PC-3 (cell line): Measurements from ENCODE around the gene TECTA. TPM values are rescaled to one million over a fixed set of nuclear protein-coding genes. Genes with fewer than 3 reads are reported as not detected.

Experiments used
- ATAC-seq: fragments of 200-7000 bp; cut with Tn5 transposase; 2 replicates; pipeline ENCODE4 v1.9.1; 2020; ENCODE audit warnings: mild to moderate bottlenecking, moderate library complexity
- BruUV-seq: library from RNA; stranded (reverse); fragments of 400-500 nt; replicated peaks from 2 replicates; lab custom pipeline; 2021; lab: Mats Ljungman, UMichigan
- CTCF ChIA-PET: fragments of 300-600 bp; sonication (Branson Sonifier 250); formaldehyde crosslinking; loops from one replicate; lab custom pipeline; 2022; ENCODE audit warnings: antibody characterized with exemption; lab: Charles Lee
- POLR2A ChIA-PET: fragments of 300-600 bp; sonication (Branson Sonifier 250); formaldehyde crosslinking; loops from one replicate; lab custom pipeline; 2022; ENCODE audit warnings: antibody characterized with exemption; ENCODE audit not compliant: unreplicated experiment; lab: Charles Lee
- DNase-seq: peaks from one replicate; pipeline ENCODE4 v3.0.0-alpha.2; 2015
- H2AFZ ChIP-seq: fragments of 300-600 bp; sonication (generic); 2 replicates; pipeline ENCODE4 v1.6.0; 2016; ENCODE audit warnings: antibody characterized with exemption, low read length
- H3F3A ChIP-seq: fragments of 300-600 bp; sonication (generic); one replicate; pipeline ENCODE4 v1.6.0; 2017; ENCODE audit warnings: antibody characterized with exemption, low read length, control low read depth, mild to moderate bottlenecking; ENCODE audit not compliant: unreplicated experiment
- H3K27ac ChIP-seq: fragments of 300-600 bp; sonication (generic); 2 replicates; pipeline ENCODE4 v1.5.1; 2016; ENCODE audit warnings: mild to moderate bottlenecking, low read length
- H3K27me3 ChIP-seq: fragments of 300-600 bp; sonication (generic); 2 replicates; pipeline ENCODE4 v1.6.1; 2016; ENCODE audit warnings: low read length, mixed read lengths
- H3K36me3 ChIP-seq: fragments of 300-600 bp; sonication (generic); 2 replicates; pipeline ENCODE4 v1.6.1; 2016; ENCODE audit warnings: low read depth, mixed run types, low read length, mixed read lengths
- H3K4me1 ChIP-seq: fragments of 300-600 bp; sonication (generic); 2 replicates; pipeline ENCODE4 v1.5.1; 2016; ENCODE audit warnings: low read length; ENCODE audit not compliant: insufficient read depth
- H3K4me2 ChIP-seq: fragments of 300-600 bp; sonication (generic); 2 replicates; pipeline ENCODE4 v1.6.0; 2016; ENCODE audit warnings: low read length
- H3K4me3 ChIP-seq: fragments of 300-600 bp; sonication (generic); 2 replicates; pipeline ENCODE4 v1.5.1; 2016; ENCODE audit warnings: mild to moderate bottlenecking, low read length, mixed read lengths
- H3K79me2 ChIP-seq: fragments of 300-600 bp; sonication (generic); 2 replicates; pipeline ENCODE4 v1.6.1; 2017; ENCODE audit warnings: low read length, mixed read lengths
- H3K9ac ChIP-seq: fragments of 300-600 bp; sonication (generic); 2 replicates; pipeline ENCODE4 v1.6.0; 2016; ENCODE audit warnings: mild to moderate bottlenecking, low read length
- H3K9me2 ChIP-seq: fragments of 300-600 bp; sonication (generic); replicated peaks from 2 replicates; pipeline ENCODE4 v1.6.1; 2016; ENCODE audit warnings: mixed run types, low read length, mixed read lengths
- H3K9me3 ChIP-seq: fragments of 300-600 bp; sonication (generic); 2 replicates; pipeline ENCODE4 v1.6.1; 2016; ENCODE audit warnings: low read length, mixed read lengths
- H4K20me1 ChIP-seq: fragments of 300-600 bp; sonication (generic); 2 replicates; pipeline ENCODE4 v1.6.1; 2016; ENCODE audit warnings: low read length, mixed read lengths
- EZH2 ChIP-seq: fragments of 300-600 bp; sonication (generic); IDR thresholded peaks from one replicate; pipeline ENCODE4 v1.6.1; 2017; ENCODE audit warnings: antibody characterized with exemption, mild to moderate bottlenecking, low read length; ENCODE audit not compliant: unreplicated experiment
- EZH2phosphoT487 ChIP-seq: fragments of 300-600 bp; sonication (generic); IDR thresholded peaks from 2 replicates; pipeline ENCODE4 v1.6.1; 2018; ENCODE audit warnings: mild to moderate bottlenecking, antibody characterized with exemption, low read length, borderline replicate concordance
- intact Hi-C: fragments of 100-400 bp; cut with micrococcal nuclease; formaldehyde crosslinking; loops from 2 replicates; pipeline ENCODE4 v1.9.0; 2023
- total RNA-seq: library from RNA; depleted of rRNA; stranded (reverse); fragments of >200 nt; gene quantifications from 2 replicates; pipeline ENCODE4 v1.2.3, GENCODE V29; 2014
- TF ChIP-seq, protein P1 (sequence below): fragments of 300-600 bp; sonication (generic); conservative IDR thresholded peaks from 2 replicates; pipeline ENCODE4 v1.5.1; 2017; ENCODE audit warnings: antibody characterized with exemption, low read depth, mild to moderate bottlenecking, low read length

Gene TECTA
- total RNA-seq, 1 experiment from 2014 or later, result 0.11 TPM

DNA sequence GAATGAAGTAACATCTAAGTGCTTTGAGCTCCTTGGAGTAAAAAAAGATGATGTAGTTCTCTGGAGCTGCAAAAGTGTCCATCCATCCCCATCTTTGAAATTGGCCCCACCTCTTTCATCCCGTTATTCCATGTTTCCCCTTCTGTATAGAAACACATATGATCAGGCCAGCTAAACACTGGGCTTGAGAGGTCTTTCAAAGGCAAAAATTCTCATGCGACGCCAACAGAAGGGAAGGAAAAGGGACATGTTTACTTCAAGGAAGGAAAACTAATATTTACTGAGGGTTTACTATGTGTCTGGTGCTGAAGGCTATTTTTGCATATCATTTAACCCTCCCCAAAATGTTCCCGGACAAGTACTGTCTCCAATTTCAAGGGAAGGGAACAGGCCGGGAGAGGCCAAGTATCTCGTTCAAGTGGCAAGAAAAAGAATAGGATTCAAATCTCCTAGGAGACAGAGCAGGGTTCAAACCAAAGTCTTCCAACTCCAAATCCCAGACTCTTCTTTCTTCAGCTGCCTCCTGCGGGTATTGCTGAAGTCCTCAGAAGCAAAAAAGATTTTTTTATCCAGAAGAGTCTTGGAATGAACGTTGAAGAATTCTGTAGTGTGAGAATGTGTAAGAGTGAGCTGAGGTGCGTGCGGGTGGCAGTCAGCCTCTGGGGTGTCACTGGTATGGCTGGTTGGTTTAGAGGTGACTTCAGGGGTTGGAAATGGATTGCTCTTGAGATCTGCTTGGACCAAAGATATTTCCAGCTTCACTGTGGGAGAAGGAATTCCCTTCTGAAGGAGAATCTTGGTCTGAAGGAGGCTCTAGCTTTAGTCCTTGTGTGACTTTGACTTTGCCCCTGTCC lies 10.1 kb downstream of the TECTA start:
- H3K4me3 ChIP-seq, result no peak overlapping the region
- H3K36me3 ChIP-seq, result no peaks in the 10 kb centered on the region
- no peaks in the 10 kb centered on the region for H4K20me1 ChIP-seq
- no peaks in the 10 kb centered on the region for H3K79me2 ChIP-seq
- TF ChIP-seq, protein P1, sequence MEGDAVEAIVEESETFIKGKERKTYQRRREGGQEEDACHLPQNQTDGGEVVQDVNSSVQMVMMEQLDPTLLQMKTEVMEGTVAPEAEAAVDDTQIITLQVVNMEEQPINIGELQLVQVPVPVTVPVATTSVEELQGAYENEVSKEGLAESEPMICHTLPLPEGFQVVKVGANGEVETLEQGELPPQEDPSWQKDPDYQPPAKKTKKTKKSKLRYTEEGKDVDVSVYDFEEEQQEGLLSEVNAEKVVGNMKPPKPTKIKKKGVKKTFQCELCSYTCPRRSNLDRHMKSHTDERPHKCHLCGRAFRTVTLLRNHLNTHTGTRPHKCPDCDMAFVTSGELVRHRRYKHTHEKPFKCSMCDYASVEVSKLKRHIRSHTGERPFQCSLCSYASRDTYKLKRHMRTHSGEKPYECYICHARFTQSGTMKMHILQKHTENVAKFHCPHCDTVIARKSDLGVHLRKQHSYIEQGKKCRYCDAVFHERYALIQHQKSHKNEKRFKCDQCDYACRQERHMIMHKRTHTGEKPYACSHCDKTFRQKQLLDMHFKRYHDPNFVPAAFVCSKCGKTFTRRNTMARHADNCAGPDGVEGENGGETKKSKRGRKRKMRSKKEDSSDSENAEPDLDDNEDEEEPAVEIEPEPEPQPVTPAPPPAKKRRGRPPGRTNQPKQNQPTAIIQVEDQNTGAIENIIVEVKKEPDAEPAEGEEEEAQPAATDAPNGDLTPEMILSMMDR, result no peak
- TF ChIP-seq EZH2 (no peak), EZH2phosphoT487 (no peak)
- ATAC-seq (no peak), DNase-seq (no peak)
- H3K4me2 ChIP-seq, result no peak overlapping the region
- BruUV-seq, result no TSS peak
- ChIA-PET CTCF (no interaction called here), POLR2A (interaction anchor here (0.7 kb wide), 1 partner anchor 169 kb away, joined by 3 read pairs; no protein-coding TSS in a partner anchor)
- no peaks in the 10 kb centered on the region for H3K9me2 ChIP-seq
- H3K4me1 ChIP-seq, result no peaks in the 10 kb centered on the region
- H3K9me3 ChIP-seq, result no peaks in the 10 kb centered on the region
- peaks cover 43% of the 10 kb centered on the region for H3K27me3 ChIP-seq
- H2AFZ ChIP-seq, result no peak overlapping the region
- intact Hi-C loops, result loop anchor here (5.0 kb wide), 1 partner anchor 424 kb away; no protein-coding TSS in a partner anchor
- H3K27ac ChIP-seq, result no peak overlapping the region
- no peak overlapping the region for H3K9ac ChIP-seq
- no peaks in the 10 kb centered on the region for H3F3A ChIP-seq

DNA sequence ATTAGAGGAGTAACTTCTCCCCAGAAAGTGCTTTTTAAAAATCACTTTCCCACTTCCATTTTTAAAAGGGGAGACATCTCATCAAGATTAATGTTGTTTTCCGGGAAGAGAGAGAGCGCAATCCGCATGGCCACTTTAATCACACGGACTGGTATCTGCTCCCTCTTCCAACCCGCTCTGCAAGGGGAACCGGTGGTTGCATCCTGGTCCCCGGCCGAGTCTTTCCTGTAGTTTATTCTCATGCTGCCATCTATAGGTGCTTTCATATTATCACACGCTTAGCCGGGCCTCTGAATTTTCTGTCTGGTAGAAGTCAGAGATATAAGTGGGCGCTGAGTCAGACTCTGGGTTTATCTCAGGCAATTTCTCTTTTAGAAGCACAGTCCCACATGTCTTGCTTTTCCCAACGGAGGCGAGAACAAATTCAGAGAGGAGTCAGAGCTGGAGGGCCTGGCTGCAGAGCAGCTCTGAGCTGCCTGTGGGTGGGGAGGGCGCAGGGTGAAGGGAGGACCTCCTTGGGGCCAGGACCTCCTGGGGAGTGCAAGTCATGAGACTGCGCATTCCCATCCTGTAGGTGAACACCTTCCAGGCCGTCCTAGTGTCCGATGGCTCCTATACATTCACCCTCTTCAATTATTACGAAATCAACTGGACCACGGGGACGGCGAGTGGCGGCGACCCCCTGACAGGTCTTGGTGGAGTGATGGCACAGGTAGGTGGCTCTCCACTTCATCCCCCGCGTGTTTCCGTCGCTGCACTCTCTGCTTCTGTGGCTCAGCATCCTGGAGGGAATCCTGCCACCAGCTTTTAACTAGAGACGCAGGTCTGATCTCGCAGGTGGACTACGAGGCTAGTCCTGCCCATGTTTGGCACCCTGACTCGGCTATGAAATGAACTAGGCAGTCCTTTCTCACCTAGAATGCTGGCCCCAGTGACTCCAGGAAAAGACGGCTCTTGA lies 11.7 kb downstream of the TECTA start:
- H3K4me1 ChIP-seq, result no peaks in the 10 kb centered on the region
- peak; percentile 87 for DNase-seq
- TF ChIP-seq EZH2 (no peak), EZH2phosphoT487 (no peak)
- TF ChIP-seq, protein P1, result peak; percentile 89
- H3K9me3 ChIP-seq, result no peaks in the 10 kb centered on the region
- no peak overlapping the region for H2AFZ ChIP-seq
- CTCF ChIA-PET, result interaction anchor here (0.5 kb wide), 1 partner anchor 835 kb away, joined by 5 read pairs; no protein-coding TSS in a partner anchor
- H3K4me2 ChIP-seq, result no peak overlapping the region
- ATAC-seq, result peak; percentile 97
- H3F3A ChIP-seq, result no peaks in the 10 kb centered on the region
- POLR2A ChIA-PET, result no interaction called here
- H3K36me3 ChIP-seq, result no peaks in the 10 kb centered on the region
- no peak overlapping the region for H3K27ac ChIP-seq
- no peak overlapping the region for H3K4me3 ChIP-seq
- intact Hi-C loops, result loop anchor here (1.0 to 5.0 kb wide), 5 partner anchors 80 to 602 kb away; partner anchors contain the start of gene GRIK4
- H3K9me2 ChIP-seq, result no peaks in the 10 kb centered on the region
- peaks cover 57% of the 10 kb centered on the region for H3K27me3 ChIP-seq
- no peaks in the 10 kb centered on the region for H4K20me1 ChIP-seq
- BruUV-seq, result no TSS peak
- no peaks in the 10 kb centered on the region for H3K79me2 ChIP-seq
- no peak overlapping the region for H3K9ac ChIP-seq
